DMS114 treated with DMSO at 0.1 percent for 48 hours (cell line): ENCODE data around the gene RNF168.
"Not testable (repeated sequence)": the region's sequence is repeated elsewhere in the genome, so short reads cannot be mapped to it uniquely, and the experiment has no call there.

ENCODE experiments used
- DNase-seq: peaks from one replicate; lab custom pipeline; 2025; ENCODE audit not compliant: unreplicated experiment; lab: John Stamatoyannopoulos, UW

Gene RNF168, protein sequence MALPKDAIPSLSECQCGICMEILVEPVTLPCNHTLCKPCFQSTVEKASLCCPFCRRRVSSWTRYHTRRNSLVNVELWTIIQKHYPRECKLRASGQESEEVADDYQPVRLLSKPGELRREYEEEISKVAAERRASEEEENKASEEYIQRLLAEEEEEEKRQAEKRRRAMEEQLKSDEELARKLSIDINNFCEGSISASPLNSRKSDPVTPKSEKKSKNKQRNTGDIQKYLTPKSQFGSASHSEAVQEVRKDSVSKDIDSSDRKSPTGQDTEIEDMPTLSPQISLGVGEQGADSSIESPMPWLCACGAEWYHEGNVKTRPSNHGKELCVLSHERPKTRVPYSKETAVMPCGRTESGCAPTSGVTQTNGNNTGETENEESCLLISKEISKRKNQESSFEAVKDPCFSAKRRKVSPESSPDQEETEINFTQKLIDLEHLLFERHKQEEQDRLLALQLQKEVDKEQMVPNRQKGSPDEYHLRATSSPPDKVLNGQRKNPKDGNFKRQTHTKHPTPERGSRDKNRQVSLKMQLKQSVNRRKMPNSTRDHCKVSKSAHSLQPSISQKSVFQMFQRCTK

DNA sequence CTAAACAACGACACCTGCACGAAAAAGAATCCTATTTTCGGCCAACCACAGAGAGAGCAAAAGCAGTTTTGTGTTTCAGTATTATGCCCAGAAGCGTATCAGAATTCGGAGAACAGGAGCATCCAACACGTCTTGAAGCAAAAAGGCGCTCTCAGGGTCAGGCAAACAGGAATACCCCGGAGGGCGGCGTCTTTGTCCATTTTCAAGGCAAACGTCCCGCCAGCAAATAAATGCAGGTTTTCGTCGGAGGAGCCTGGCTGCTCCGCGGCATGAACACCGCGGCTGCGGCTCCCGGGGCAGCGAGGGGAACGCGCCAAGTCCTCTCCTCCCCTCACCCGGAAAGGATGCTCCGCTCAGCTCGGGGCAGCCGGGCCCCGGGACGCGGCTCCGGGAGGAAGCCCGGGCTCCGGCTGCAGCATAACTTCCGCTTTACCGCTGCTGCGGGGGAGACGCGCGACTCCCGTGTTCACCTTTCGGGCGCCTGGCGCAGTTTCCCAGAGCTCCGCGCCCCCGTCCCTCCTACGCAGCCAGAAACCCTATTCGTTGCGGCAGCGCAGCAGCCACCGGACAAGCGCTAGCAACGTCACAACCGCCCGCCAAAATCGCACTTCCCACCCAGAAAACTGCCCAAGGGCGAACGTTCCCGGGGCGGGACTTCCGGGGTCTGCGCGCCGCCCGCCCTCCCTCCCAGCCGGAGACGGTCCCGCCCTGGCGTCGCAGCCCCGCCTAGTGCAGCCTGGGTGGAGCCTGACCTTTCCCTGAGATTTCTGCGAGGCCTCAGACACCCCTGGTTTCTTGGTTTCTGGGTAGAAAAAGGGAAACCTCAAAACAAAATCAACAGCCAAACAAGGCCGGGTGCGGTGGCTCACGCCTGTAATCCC is at the start of gene RNF168:
Gene RNF168 (minus strand): TSS at position 573 of the 881 bp plus-strand sequence. CDS start 595 bp downstream, outside the sequence.
- peak; percentile 93 for DNase-seq

DNA sequence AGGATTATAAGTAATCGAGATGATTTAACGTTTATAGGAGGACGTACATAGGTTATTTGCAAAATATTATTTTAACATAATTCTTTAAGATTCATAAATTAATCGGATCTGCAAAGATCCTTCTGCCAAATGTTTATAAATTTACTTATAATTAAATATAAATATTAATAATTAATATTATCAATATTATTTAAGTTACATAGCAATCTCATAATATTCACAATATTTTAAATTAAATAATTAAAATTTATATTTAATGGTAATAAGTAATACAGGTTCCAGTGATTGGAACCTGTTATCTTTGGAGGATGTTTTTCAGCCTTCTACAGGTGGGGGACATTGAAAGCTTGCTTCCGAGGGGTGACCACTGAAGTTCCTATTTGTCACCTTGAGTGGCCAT is 48.7 kb upstream of the RNF168 start:
- DNase-seq: no peak

DNA sequence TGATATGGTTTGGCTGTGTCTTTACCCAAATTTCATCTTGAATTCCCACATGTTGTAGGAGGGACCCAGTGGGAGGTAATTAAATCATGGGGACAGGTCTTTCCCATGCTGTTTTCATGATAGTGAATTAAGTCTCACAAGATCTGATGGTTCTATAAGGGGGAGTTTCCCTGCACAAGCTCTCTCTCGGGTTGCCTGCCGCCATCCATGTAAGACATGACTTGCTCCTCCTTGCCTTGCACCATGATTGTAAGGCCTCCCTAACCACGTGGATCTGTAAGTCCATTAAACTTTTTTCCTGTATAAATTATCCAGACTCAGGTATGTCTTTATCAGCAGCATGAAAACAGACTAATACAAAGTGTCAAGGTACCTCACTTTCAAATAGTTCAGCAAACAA is 46.6 kb upstream of the RNF168 start:
- DNase-seq: not testable (repeated sequence)

DNA sequence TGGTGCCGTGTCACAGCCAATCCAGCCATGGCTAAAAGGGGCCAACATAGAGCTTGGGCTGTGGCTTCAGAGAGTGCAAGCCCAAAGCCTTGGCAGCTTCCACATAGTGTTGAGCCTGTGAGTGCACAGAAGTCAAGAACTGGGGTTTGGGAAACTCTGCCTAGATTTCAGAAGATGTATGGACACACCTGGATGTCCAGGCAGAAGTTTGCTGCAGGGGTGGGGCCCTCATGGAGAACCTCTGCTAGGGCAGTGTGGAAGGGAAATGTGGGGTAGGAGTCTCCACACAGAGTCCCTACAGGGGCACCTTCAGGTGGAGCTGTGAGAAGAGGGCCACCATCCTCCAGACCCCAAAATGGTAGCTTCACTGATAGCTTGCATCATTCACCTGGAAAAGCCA is 45.7 kb upstream of the RNF168 start:
- not testable (repeated sequence) for DNase-seq

DNA sequence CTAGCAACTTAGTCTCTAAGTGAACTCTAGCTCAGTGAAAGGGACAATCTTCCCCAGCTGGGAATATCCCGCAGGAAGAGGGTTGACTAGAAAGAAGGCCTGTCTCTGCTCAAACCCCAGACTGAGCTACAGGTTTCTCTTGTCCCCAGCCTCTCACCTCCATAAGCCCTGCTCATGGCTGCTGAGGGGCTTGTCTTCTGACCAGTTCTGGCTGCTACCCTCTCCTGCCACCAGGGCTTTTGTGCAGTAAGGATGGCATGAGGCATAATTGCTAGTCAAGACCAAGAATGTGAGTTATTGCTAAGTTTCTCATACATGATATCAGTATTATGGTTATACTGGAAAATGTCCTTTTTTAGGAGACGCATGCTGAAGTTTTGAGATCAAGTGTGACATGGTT is 43.5 kb upstream of the RNF168 start:
- DNase-seq: no peak

DNA sequence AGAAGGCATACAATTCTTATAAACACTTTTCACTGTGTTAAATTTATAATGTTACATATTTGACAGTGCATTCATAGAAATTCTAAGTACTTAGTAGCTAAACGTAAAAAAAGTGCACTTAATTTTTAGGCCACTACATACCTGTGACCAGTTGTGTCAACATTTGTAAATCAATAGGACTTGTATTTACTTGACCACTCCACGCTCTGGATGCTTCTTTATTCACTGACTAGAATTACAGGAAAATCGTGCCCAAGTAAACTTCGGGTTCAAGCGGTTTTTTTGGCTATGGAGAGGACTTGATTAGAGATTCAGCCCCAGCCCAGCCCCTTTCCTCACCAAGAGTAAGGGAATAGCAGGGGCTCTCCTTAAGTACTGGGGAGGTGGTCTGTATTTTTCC is 43.0 kb upstream of the RNF168 start:
- DNase-seq: no peak

DNA sequence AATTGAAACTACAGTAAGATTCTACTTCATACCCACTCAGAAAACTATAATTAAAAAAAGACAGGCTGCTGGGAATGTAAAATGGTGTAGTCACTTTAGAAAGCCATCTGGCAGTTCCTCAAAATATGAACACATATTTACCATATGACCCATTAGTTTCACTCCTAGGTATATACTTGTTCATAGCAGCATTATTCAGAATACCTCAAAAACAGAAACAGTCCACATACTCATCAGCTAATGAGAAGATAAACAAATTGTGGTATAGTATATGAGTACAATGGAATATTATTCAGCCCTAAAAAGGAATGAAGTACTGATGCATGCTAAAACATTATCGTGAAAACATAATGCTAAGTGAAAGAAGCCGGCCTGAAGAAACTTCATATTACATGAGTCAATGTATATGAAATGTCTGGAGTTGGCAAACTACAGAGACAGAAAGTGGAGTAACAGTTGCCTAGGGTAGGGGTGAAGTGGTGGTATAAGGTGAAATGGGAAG is 41.0 kb upstream of the RNF168 start:
- no peak for DNase-seq

DNA sequence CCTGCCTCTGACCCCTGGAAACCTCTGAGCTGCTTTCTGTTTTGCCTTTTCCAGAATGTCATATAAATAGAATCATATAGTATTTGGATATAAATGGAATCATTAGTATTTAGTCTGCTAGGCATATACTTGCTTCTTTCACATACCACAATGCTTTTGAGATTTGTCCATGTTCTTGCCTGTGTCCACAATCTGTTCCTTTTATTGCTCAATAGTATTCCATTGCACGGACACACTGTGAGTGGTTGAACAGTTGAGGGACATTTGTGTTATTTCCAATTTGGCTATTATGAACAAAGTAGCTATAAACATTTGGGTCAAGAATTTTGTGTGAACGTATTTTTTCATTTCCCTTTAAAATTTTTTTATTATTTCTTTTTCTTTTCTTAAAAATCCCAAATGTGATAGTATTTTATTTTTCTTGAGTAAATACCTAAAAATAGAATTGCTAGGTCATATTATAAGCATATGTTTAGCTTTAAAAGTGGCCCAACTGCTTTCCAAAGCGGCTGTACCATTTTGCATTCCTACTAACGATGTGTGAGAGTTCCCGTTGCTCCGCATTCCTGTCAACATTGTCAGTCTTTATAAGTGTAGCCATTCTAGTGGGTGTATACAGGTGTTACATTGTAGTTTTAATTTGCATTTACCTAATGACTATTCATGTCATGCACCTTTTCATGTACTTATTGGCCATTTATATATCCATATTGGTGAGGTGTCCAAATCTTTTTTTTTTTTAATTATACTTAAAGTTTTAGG is 38.3 kb upstream of the RNF168 start:
- no peak for DNase-seq

DNA sequence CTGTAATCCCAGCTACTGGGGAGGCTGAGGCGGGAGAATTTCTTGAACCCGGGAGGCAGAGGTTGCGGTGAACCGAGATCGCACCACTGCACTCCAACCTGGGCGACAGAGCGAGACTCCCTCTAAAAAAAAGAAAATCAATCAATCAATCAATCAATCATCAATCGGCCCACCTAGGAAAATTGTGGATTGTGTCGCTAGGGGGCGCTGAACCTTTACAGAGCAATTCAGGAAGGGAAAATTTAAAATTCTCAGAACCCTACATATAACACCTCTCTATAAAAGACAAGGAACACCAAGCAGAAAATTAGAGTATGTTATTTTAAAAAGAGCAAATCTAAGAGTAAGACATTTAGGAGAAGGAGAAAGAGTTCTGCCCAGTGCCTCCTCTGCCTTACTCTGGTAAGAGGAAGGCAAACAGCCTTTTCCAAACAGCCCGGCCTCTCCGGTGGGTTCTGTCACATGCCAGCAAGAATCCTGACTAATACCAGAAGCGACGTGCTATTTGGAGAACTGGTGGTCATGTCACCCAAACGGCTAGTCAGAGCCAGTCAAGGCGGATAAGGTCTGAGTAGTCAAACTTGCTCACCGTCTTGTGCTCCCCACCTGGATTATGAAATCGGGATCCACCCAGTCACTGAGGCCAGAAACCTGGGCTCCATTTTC is 33.9 kb upstream of the RNF168 start:
- no peak for DNase-seq

DNA sequence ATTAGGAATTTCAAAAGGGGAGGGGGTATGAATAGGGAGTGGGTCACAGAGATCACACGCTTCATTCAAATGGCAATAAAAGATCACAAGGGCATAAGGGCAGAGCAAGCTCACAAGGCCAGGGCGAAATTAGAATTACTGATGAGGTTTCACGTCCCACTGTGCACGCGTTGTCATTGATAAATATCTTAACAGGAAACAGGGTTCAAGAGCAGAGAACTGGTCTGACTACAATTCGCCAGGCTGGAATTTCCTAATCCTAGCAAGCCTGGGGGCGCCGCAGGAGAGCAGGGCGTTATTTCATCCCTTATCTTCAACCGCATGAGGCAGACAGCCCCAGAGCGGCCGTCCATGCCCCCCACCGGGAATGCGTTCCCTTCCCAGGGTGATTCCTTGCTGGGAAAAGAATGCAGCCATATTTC is 29.7 kb upstream of the RNF168 start:
- DNase-seq: no peak

DNA sequence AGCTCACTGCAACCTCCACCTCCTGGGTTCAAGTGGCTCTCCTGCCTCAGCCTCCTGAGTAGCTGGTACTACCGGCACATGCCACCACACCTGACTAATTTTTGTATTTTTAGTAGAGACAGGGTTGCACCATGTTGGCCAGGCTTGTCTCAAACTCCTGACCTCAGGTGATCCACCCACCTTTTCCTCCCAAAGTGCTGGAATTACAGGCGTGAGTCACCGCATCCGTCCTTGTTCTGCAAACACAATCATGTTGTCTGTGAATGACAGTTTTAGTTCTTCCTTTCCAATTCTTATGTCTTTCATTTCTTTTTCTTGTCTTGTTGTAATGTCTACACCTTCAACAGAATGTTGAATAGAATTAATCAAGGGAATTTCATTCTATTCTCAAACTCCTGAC is 27.9 kb upstream of the RNF168 start:
- DNase-seq: no peak

DNA sequence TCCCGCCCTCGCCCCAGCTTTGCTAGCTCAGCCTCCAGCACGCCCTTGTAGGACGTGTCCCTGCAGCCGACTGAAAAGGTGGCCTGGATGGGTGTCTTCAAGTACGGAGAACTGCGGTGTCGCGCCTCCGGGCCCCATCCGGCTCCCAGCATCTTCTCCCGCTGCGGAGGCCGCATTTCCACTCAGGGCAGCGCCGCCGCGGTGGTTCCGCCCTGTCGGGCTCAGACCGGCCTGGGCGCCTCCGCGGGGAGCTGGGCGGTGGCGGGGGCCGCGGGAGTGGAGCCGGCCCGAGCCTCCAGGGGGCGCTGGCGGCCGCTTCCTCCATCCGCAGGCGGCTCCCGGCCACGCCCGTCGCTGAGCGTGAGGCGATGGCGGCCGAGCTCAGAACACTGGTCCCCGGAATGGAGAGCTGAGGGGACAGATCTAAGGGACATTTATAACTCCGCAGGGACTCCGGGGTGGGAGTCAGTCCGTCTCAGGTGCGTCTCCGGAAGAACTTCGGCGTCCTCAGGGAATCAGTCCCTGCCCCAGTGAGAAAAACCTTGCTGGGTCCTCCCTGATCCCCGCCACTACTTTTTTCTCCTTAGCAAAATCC is 25.2 kb upstream of the RNF168 start:
- DNase-seq: peak; percentile 73

DNA sequence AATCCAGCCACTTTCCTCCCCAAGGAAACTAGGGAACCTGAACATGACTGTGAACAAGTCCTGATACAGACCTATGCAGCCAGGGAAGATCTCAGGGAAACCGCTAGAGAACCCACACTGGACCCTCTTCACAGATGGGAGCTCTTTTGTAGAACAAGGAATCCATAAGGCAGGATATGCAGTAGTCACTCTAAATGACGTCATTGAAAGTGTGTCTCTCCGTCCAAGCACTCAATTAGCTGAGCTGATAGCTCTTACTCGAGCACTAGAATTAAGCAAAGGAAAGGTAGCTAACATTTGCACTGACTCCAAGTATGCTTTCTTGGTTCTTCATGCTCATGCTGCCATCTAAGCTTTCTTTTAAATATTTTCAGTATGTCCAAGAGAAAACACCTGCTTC is 21.6 kb upstream of the RNF168 start:
- no peak for DNase-seq

DNA sequence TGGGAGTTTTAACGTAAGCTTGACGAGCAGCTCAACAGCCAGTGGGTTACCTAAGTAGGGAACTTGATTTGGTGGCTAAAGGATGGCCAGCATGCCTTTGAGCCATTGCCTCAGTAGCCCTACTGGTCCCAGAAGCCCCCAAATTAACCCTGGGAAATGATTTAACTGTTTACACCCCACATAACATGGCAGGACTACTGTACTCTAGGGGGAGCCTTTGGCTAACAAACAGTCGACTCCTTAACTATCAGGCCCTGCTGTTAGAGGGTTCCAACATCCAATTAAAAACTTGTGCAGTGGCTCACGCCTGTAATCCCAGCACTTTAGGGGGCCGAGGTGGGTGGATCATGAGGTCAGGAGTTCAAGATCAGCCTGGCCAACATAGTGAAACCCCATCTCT is 21.0 kb upstream of the RNF168 start:
- no peak for DNase-seq

DNA sequence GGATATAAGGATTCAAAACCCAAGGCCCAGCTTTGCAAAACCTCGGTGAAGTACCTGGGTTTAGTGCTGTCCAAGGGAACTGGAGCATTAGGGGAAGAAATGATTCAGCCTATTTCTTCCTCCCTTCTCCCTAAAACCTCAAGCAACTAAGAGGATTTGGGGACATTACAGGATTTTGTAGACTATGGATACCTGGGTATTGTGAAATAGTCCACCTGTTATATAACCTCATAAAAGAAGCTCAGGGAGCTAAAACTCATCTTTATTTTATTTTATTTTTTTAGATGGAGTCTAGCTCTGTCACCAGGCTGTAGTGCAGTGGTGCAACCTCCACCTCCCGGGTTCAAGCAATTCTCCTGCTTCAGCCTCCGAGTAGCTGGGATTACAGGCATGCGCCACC is 20.3 kb upstream of the RNF168 start:
- DNase-seq: no peak

DNA sequence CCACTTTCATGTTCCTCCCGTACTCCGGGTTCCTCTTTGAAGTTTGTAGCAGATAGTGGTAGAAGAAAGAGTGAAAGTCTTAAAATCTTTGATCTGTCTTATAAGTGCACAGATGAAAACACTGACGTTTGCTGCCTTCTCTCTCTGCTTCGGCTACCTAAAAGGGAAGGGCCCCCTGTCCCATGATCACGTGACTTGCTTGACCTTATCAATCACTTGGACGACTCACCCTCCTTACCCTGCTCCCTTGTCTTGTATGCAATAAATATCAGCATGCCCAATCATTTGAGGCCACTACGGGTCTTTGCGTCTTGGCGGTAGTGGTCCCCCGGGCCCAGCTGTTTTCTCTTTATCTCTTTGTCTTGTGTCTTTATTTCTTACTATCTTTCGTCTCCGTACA is 17.7 kb upstream of the RNF168 start:
- DNase-seq: not testable (repeated sequence)

DNA sequence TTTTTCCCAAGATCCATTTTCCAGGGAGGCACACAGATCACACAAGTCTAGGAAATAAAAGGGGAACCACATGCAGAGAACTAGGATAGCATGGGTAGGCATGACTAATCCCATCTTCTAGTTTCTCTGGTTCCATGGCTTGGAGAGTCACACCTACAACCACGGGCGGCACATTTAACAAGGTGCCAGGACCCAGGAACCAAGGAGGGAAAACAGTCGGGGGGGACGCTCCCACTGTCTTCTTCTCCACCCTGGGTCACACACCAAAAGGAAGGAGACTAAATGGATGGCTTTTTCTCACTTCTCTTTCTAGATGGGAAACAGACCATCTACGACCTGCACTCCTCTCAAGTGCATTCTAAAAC is 16.1 kb upstream of the RNF168 start:
- no peak for DNase-seq

DNA sequence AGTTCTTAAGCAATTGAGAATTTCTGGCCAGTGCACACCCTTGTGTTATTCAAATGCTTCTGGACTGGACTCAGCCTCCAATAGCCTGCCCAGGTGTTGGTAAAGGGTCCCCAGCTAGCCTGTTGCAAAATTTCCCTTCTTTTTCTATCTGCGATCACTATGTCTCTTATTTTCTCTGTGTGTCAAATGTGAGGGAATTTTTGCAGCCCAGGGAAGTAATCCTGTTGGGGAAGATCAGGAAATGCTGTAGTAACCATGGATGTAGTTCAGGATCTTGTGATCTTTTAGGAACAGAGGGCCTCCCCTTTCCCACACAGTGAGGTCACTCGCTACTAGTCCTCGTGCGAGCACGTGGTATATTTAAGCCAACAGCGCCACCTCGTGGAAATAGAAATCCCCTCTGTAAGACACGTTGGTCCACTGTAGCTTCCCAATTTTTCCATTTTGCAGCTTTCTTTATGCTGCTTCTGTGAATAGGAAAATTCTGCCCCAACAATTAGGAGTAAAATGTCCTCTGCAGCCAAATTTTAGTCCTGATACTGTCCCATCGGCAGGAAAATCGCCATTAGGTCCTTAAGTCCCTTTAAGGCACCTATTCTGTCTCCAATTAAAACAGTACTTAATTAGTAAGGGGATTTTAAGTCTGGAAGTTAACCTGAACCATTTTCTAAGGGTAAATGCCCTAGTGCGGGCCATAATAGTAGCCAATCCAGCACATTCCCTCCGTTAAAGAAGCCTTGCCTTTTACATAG is 15.6 kb upstream of the RNF168 start:
- peak; percentile 15 for DNase-seq

DNA sequence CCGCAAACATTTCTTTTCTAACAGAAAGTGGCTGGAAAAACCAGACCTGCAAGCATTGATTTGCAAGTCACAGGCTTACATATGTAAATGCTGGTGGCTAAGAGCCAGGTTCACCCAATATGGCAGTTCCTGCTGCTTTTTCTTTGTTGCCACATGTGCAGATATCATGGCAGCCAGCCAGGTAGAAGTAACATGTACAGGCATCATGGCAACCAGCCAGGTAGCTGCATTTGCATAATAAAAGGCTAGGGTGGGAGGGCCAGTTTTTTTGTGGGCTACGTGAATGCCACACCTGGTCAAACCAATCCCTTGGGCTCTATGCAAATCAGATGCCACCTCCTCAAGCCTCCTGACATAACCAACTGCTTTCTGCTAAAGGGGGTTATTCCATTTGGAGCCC is 14.4 kb upstream of the RNF168 start:
- no peak for DNase-seq
